Islet of Langerhans (tissue), 1 donor: ENCODE results near the gene PPP2CA.
A peak's percentile ranks its signal among the peaks of the same experiment; 100 is the strongest.

ENCODE experiments used
- FAIRE-seq: peaks from one replicate; lab custom pipeline; 2011; peaks lifted over from hg19 to GRCh38; lab: Jason Lieb, UNC

Gene PPP2CA

DNA sequence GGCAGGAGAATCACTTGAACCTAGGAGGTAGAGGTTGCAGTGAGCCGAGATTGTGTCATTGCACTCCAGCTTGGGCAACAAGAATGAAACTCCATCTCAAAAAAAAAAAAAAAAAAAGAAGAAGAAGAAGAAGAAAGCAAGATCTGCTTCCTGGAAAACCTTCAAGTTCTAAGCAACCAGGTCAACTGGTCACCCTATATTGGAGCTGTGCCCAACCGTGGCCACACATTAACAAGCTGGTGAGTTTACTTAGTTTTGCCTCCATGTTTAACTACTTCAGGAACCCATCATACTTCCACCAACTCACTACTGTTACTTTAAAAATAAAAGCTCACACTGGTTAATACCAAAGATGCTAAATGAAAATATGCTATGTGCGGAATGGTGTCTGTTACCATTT lies 36.8 kb downstream of the PPP2CA start:
- no peak for FAIRE-seq

DNA sequence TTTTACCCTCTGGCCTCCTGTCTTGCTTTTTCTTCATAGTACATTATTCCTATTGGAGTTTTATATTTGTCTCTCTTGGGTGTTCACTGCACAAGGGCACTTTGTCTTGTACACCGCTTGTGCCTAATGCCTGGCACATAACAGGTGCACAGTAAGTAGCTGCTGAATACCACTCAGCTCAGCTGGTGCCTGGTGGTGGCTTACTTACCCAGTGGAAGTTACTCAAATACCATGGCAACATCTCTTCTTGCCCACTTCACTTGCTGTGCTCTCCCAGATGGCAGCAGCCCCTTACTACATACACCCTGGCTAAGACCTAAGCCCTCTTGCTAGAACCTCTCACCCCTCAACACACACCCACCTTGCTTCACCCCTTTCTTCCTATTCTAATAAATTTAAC lies 37.8 kb downstream of the PPP2CA start:
- no peak for FAIRE-seq

DNA sequence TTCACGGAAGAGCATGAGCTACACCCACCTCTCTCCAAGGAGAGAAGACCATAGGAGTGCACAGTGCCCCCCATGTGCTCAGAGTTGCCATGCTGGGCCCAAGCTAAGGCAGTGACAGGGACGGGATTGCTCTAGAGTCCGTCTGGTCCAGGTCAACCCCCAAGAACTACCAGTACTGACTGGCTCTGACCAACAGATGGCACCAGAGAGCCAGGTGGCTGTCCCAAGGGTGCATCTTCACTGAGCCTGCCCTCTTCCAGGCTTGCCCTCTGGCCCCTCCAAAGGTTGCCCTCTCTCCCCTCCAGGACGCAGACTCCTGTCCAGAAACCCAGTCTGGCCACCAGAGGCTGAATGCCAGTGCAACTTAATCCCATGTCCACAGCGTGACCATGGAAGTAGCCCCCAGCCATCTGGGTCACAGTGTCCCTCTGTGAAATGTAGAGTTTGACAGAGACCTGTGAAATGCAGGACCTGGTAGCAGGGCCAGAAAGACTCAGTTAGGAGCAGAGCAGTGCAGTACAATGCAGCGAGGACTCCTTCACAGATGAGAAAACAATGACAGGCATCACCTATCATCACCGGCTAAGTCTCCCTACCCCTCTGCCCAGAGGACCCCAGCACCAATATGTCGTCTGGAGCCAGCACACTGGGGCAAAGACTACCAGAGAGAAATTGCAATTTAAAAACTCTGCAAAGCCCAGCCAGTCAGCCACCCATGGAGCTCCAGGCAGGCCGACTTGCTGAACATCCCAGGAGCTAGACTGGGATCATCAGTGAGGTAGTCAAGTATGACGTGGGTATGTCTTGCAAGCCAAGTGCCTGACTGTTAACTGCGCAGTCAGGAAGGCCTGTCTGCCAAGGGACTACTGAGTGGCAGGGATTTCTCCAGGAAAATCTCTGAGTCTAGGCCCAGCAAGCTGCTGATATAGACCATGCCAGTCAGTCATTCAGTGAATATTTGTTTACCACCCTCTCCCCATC lies 41.4 kb downstream of the PPP2CA start:
- FAIRE-seq, result no peak

DNA sequence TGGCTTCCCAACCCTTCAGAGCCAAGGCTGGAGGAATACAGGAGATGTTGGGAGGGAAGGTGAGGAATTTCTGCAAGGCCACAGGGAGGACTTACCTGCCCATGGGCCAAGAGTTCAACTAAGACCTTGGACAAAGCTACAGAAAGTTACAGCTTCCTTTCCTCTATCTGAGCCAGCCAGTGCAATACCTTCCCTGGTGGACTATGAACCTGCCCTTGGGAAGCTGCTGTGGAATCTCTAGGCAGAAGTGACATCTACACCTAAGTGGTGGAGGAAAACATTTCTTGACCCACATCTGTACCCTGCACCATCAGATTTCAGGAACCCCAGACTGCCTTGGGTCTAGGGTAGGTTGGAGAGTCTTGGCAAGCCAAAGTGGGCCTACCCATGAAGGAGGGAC lies 42.4 kb downstream of the PPP2CA start:
- no peak for FAIRE-seq

DNA sequence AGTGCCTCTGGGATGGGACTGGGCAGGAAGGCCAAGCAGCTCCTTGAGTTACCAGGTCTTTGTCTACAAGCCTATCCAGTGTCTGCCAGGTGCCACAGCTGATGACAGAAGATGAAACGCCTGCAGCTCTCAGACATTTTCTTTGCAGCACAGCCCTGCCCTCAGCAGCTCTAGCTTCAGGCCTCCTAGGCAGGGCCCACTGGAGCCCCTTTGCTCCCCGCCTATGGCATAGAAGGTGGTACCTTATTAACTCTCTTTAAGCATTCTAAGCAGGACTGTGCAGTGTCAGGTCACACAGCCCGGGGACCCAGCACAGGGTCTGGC lies 47.8 kb downstream of the PPP2CA start:
- no peak for FAIRE-seq

DNA sequence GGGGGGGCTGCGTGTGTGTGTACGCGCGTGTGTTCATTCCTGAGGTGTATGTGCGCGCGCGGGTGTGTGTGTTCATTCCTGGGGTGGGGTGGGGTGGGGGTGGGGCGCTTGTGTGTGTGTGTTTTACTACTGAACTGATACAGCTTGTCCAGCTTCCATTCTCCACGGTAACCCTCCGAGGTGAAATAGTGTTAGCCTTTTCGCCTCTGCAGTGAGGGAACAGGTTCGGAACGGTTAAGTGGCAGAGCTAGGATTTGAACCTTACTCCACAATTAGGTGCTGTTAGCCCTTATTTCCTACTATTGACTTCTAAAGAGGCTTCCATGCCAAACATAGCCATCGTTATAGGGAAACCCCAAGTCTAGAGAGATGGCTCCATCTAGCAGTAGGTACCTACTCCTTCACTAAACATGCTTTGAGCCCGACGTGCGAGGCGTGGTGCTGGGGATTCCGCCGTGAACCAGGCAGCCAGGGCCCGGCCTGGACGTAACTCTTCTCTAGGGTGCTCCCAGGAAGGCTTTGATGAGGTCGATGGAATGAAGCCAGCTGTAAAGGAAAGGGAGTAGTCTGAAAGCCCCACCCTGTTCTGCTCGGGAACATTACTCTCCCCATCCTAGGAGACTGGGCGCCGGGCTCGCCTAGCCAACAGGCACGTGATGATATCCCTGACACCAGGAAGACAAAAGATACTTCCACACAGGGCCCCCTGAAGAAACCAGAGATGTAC lies 48.3 kb downstream of the PPP2CA start:
- FAIRE-seq, result no peak

DNA sequence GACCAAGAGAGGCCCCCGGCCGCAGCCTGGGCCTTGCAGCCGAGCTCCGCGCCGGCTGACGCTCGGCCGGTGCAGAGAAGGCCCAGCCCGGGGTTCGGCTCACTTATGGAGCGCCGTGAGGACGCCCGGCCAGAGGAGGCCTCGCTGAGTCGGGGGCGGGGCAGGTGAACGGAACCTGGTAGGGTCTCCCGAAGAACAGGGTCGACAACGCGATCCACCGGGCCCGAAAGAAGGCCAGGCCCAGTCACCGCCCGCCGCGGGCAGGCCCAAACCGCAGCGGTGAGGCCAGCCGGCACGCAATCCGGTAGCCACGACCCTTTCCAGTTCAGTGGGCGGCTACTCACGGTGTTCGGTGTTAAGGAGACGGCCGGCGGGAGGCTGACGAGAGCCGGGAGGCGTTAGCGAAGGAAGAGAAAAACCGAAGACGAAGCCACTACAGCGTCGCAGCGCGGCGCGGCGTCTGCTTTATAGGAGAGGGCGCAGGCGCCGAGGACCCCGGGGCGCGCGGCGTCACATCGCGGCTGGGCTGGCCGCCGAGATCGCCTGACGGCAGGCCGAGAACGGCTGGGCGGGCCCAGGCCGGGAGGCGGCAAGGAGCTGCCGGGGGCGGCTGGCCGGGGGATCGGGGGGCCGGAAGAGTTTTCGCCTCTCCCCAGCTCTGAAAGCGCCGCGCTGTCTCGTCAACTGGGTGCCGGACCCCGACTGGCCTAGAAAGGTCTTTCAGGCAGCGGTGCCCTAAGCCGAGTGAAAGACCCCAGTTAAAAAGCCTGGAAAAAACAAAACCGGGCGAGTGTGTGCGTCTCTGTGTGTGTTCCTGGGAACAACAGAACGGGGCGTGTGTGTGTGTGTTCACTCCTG lies 49.1 kb downstream of the PPP2CA start, which contains the start of gene SKP1:
Gene SKP1, minus strand, starts transcription at position 440 of the 858 bp plus-strand sequence. CDS start 2,928 bp downstream, outside the sequence.
- no peak for FAIRE-seq

DNA sequence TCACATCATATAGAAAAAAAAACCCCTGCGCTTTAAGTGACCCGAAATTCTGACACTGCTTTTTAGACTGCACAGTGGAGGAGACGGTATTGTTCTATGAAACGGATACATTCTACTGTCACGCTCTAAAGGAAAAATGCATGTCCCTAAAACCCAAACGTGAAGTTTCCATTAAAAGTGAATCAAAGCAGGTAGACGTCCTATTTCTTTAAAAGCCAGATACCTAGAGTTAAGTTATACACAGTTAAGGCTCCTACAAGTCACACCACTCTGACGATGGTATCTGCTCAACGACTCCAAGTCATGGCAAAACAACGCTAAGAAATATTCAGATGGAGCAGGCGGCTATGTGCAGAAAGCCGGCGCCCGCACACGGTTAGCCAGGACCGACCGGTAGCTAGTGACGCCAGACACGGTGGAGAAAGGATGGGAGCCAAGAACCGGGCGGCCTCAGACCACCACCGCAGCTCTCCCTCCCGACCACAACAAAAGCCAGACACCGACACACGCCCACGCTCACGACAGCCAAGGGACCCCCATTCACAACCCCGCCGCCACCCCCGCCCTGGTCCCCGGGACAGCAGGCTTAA lies 49.9 kb downstream of the PPP2CA start:
- FAIRE-seq, result no peak

DNA sequence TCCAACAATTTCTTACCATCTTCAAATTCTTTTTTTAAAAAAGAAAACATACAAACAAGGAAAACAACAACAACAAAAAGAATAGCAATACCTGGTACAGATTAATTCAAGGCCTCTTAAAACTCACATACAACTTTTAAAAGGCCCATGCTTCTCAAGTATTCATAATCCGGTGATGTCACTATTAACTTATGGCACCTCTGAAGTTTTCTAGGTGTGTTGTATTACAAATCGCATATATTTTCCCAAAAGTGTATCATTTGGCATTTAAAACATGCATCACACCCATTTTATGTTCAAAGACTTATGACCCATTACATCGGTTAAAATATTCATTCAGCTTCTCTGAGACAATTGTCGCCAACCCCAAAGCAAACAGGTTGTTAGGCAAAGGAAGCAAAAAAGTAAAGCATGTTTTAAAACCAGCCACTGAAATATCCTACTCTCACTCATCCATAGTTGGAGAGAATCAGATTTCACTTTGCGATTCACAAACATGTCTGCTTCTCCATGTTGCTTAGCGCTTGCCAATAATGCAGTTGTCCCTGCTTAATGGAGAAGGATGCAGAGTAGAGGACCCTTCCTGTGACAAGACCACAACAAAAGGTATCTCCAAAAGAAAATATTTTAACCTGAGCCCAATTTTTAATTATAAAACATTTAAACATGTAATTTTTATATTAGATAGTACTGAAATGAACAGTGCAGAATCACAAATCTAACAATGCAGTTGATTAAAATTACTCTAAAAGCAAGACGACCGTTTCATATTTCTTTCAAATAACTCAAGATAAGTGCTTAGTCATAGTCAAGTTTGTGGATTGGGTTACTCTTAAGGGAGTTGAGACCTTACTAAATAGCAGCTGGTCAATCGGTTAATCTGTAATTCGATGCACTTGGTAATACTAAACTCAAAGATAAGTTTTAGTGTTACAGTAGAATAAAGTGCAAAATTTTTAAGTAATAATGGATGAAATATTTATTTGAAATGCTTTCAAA lies 50.7 kb downstream of the PPP2CA start:
- no peak for FAIRE-seq

DNA sequence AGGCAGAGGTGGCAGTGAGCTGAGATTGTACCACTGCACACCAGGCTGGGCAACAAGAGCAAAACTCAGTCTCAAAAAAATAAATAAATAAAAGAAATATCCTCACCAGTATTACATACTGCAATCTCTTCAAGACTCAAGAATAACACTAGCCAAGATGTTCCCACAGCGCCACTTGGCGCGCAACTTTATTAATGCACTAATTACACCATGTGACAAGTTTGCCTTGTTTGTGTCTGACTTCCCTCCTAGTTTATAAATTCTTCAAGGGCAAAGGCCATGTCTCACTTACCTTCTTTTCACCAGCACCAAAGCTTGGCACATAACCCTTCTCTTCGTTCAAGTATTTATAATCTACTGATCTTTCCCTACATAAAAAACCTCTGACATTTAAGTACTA lies 53.9 kb downstream of the PPP2CA start:
- FAIRE-seq, result no peak

DNA sequence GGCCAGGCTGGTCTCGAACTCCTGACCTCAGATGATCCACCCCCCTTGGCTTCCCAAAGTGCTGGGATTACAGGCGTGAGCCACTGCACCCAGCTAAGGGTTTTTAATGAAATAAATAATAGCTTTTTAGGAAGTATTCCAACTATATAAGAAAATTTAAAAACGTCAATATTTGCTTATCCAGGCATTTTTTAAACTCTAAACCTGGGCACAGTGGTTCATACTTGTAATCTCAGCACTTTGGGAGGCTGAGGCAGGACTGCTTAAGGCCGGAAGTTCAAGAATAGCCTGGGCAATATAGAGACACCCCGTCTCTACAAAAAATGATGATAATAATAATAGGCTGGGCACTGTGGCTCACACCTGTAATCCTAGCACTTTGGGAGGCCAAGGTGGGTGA lies 63.3 kb downstream of the PPP2CA start:
- FAIRE-seq, result no peak

DNA sequence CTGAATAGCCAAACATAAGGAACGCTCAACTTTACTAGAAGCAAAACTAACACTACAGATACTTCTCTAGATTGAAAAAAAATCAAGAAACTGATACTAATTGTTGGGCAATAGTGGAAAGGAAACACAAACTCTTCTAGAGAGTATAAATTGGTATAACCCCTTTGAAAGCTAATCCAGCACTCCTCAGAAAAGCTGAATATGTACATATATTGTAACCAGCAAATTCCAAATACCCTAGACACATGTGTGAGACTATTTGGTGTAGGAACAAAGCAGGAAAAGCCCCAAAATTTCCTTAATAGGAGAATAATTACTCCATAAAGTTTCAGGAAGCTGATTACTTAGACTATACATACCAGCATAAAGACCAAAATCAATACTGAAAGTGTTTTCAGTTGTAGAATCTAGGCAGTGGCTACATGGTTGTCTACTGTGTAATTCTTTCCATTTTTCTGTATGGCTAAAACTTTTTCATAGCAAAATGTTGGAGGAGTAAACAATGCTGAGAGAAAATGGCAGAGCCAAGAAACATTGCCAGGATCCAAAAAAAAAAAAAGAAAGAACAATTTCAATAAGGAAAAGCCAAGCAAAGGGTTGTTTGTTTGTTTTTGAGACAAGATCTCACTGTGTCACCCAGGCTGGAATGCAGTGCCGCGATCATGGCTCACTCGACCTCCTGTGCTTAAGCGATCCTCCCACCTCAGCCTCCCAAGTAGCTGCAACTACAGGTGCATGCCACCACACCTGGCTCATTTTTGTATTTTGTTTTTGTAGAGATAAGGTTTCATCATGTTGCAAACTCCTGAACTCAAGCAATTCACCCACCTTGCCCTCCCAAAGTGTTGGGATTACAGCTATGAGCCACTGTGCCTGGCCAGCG lies 64.1 kb downstream of the PPP2CA start:
- no peak for FAIRE-seq

DNA sequence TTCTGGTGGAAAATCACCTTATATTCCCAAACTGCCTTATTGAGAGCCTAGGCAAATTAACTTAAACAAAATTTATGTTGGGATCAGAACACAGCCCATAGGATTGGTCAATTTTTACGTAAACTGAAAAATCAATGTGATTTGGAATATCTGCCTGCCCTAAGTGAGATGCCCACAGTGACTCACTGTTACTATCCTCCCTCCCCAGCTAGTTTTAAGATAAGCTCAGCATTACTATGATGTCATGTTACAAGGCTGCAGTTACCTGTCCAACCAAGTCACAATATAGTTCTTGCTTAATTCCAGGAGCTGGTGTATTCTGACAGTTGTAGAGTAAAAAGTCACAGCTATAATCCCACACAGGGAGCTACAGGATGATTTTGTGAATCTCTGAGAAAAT lies 72.2 kb downstream of the PPP2CA start:
- FAIRE-seq, result no peak

DNA sequence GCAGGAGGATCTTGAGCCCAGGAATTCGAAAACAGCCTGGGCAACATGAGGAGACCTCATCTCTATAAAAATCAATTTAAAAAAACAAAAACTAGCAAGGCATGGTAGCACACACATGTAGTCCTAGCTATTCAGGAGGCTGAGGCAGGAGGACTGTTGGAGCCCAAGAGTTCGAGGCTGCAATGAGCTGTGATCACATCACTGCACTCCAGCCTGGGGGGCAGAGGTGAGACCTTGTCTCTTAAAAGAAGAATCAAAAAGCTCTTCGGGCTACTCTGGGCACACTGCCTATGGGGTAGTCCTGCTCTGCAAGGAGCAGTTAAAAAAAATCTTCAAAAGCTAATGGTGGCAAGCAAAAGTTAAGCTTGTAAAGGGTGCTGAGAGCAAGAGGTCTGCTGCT lies 72.6 kb downstream of the PPP2CA start:
- FAIRE-seq, result no peak

DNA sequence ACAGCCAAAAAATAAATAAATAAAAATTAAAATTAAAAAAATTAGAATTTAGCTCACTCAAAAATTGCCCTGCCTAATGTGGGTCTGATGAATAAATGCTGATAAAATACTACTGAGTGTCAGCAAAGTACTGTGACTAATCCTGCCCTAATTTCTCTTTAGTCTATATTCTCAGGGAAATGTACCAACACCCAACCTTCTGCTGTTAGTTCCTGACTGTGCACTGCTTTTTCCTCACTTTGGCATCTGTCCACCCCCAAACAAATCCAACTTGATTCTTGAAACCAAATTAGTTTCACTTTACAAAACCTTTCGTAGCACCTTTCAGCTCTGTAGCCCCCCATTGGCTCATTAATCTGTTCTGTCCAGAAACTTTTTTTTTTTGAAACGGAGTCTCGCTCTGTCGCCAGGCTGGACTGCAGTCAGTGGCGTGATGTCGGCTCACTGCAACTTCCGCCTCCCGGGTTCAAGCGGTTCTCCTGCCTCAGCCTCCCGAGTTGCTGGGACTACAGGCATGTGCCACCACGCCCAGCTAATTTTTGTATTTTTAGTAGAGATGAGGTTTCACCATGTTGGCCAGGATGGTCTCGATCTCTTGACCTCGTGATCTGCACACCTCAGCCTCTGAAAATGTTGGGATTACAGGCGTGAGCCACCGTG lies 73.6 kb downstream of the PPP2CA start:
- FAIRE-seq, result peak; percentile 21

DNA sequence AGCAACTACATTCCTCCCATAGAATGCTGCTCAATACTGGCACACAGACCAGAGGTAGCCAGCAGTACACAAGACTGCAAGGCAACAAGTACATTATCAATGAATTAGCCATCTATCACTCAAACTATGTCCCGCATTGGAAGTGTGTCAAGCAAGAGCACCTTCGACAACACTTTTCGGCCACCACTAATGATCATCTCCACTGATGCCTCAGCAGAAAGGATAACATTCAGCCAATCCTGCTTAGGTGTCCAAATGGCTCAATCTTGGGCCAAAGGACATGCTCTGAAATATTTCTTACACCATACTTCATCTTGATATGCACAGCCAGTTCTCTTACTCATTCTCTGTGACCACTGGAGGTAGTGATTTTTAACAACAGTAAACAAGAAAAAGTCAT lies 74.2 kb downstream of the PPP2CA start:
- no peak for FAIRE-seq

DNA sequence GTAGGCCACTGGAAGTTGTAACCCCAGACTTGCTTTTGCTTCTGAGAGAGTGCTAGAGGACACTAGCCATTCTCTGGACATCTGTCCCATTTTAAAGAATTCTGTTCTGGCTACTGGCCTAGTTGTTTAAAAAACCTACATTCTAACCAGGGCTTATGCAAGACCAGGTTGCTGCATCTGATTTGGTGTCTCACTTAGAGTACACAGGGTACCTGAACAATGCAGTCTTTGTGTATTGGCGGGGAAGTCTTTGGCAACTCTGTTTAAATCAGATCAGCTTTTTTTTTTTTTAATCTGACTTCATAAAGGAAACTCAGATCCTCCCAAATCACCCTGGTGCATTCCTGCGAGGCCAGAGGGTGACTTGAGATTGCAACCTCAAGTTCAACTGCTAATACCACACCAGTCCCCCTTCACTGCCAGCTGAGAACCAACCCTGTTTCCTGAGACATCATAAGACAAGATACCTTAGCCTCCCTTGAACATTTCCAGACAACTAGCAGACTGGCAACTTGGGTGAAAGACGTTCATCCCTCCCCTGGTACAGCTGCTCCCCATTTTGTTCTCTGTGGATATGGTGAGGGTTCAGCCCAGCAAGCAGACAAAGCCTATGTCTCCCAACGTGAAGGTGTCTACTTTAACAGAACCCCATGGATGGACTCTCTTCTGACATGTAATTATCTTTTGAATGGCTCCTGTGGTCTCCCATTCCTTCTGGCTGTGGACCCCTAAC lies 76.1 kb downstream of the PPP2CA start:
- no peak for FAIRE-seq

DNA sequence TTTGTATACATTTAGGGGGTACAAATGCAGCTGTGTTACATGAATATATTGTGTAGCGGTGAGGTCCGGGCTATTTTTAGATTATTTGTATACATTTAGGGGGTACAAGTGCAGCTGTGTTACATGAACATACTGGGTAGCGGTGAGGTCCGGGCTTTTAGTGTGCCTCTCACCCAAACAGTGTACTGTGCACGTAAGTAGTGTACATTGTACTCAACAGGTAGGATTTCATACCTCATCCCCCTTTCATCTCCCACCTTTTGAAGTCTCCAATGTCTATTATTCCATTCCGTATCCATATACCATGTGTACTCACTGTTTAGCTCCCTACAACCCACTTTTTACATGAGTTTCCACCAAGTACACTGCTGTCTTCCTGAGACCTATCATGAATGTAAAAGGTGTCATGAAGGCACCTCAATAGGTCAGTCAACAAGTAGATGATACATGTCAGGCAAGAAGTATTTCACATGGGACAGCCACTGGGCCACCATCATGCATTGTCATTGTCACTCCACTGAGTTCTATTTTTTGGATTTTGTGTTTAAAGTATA lies 76.8 kb downstream of the PPP2CA start:
- no peak for FAIRE-seq
